ENCODE results near the gene DUSP5.

GRCh38 chr10:110498982-110499795 is 1.5 kb downstream of the DUSP5 start:
- TF ChIP-seq, protein P1, sequence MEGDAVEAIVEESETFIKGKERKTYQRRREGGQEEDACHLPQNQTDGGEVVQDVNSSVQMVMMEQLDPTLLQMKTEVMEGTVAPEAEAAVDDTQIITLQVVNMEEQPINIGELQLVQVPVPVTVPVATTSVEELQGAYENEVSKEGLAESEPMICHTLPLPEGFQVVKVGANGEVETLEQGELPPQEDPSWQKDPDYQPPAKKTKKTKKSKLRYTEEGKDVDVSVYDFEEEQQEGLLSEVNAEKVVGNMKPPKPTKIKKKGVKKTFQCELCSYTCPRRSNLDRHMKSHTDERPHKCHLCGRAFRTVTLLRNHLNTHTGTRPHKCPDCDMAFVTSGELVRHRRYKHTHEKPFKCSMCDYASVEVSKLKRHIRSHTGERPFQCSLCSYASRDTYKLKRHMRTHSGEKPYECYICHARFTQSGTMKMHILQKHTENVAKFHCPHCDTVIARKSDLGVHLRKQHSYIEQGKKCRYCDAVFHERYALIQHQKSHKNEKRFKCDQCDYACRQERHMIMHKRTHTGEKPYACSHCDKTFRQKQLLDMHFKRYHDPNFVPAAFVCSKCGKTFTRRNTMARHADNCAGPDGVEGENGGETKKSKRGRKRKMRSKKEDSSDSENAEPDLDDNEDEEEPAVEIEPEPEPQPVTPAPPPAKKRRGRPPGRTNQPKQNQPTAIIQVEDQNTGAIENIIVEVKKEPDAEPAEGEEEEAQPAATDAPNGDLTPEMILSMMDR (IDR thresholded peaks at IDR 0.05): no peak
- no peak for TF ChIP-seq POLR2A (IDR thresholded peaks at IDR 0.05)

Data from stomach (tissue), 4 donors.